Kasumi-1 (cell line): Measurements from ENCODE around the gene TIMELESS.
A peak's percentile ranks its signal among the peaks of the same experiment; 100 is the strongest.
"Not testable (repeated sequence)": the region's sequence is repeated elsewhere in the genome, so short reads cannot be mapped to it uniquely, and the experiment has no call there.

Source experiments
- DNase-seq, 2 experiments: peaks; one replicate each; lab custom pipeline; 2025; lab: John Stamatoyannopoulos, UW

TIMELESS gene

GRCh38 chr12:56468216-56469006, 19.2 kb upstream of the TIMELESS start, which contains the start of gene SPRYD4:
Gene SPRYD4 (plus strand): TSS chr12:56468578. CDS start chr12:56468592, 14 bp downstream.
- peak; percentile 91 to 93 for DNase-seq

- DNase-seq = no peak
Observed at GRCh38 chr12:56462565-56462964, 13.3 kb upstream of the TIMELESS start.

- no peak for DNase-seq
Observed at GRCh38 chr12:56461235-56462159, 12.3 kb upstream of the TIMELESS start.

- DNase-seq = no peak
Observed at GRCh38 chr12:56457817-56458216, 8.6 kb upstream of the TIMELESS start.

- DNase-seq = no peak
Observed at GRCh38 chr12:56454557-56454956, 5.3 kb upstream of the TIMELESS start, which contains the start of gene MIP. Gene MIP (minus strand): TSS chr12:56454657. CDS start chr12:56454613, 44 bp downstream.

GRCh38 chr12:56451147-56451546, 1.9 kb upstream of the TIMELESS start:
- DNase-seq = no peak

GRCh38 chr12:56450241-56450640, 1.0 kb upstream of the TIMELESS start:
- DNase-seq = no peak

- DNase-seq = no peak
Observed at GRCh38 chr12:56449622-56449984, 377 bp upstream of the TIMELESS start.

GRCh38 chr12:56443208-56443607, 6.0 kb downstream of the TIMELESS start:
- not testable (repeated sequence) for DNase-seq

- DNase-seq = no peak
Observed at GRCh38 chr12:56437430-56438176, 11.6 kb downstream of the TIMELESS start.

- no peak for DNase-seq
Observed at GRCh38 chr12:56434828-56435227, 14.4 kb downstream of the TIMELESS start.

GRCh38 chr12:56431850-56432249, 17.4 kb downstream of the TIMELESS start:
- DNase-seq = no peak

GRCh38 chr12:56431288-56431687, 17.9 kb downstream of the TIMELESS start:
- DNase-seq = no peak

- DNase-seq = no peak
Observed at GRCh38 chr12:56425940-56426438, 23.2 kb downstream of the TIMELESS start.

GRCh38 chr12:56425193-56425592, 24.0 kb downstream of the TIMELESS start:
- DNase-seq = no peak

- no peak for DNase-seq
Observed at GRCh38 chr12:56420411-56420810, 28.8 kb downstream of the TIMELESS start.

GRCh38 chr12:56417739-56418138, 31.5 kb downstream of the TIMELESS start:
- no peak for DNase-seq

GRCh38 chr12:56414401-56414800, 34.8 kb downstream of the TIMELESS start:
- no peak for DNase-seq

- DNase-seq = no peak
Observed at GRCh38 chr12:56413392-56413791, 35.8 kb downstream of the TIMELESS start.

- DNase-seq = no peak
Observed at GRCh38 chr12:56411781-56412639, 37.2 kb downstream of the TIMELESS start.

GRCh38 chr12:56410768-56411167, 38.5 kb downstream of the TIMELESS start:
- no peak for DNase-seq
